ENCODE results near the gene EDN2.

The EDN2 gene

GRCh38 chr1:41480204-41481108, 4.0 kb downstream of the EDN2 start:
- no peak overlapping the region for H3K27ac ChIP-seq
- TF ChIP-seq, protein P1, sequence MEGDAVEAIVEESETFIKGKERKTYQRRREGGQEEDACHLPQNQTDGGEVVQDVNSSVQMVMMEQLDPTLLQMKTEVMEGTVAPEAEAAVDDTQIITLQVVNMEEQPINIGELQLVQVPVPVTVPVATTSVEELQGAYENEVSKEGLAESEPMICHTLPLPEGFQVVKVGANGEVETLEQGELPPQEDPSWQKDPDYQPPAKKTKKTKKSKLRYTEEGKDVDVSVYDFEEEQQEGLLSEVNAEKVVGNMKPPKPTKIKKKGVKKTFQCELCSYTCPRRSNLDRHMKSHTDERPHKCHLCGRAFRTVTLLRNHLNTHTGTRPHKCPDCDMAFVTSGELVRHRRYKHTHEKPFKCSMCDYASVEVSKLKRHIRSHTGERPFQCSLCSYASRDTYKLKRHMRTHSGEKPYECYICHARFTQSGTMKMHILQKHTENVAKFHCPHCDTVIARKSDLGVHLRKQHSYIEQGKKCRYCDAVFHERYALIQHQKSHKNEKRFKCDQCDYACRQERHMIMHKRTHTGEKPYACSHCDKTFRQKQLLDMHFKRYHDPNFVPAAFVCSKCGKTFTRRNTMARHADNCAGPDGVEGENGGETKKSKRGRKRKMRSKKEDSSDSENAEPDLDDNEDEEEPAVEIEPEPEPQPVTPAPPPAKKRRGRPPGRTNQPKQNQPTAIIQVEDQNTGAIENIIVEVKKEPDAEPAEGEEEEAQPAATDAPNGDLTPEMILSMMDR (conservative IDR thresholded peaks at IDR 0.05): no peak

- TF ChIP-seq, protein P1 (conservative IDR thresholded peaks at IDR 0.05): no peak
- H3K27ac ChIP-seq: no peak overlapping the region
Measured at GRCh38 chr1:41479808-41480160, 4.7 kb downstream of the EDN2 start.

GRCh38 chr1:41479000-41479807, 5.3 kb downstream of the EDN2 start:
- H3K27ac ChIP-seq: no peak overlapping the region
- TF ChIP-seq, protein P1 (conservative IDR thresholded peaks at IDR 0.05): no peak

DNA sequence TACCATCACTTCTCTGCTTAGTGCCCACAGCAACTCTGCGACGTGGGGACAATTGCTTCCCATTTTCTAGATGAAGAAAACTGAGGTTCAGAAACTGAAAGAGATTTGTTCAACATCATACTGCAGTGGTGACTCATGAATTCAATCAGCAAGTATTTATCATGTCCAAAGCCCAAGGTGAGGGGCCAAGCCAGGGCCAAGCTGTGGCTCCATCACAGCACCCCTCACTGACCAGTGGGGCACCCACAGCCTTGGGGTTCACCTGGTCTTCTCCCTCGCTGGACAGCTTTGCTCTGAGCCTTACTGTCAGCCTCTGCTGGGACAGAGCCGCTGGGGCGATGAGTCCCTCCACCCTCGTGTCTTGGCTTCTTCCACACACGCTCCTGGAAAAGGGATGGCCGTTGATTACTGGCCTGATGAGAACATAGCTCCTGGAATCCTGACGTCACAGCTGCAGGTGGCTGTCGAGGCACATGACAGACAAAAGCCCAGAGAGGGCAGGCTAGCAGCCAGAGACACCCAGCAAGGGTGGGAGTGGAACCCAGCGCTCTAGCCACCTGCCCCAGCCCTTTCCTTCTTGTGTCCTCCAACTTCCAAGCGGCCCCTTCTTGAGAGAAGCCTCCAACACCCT, 6.2 kb downstream of the EDN2 start:
- H3K27ac ChIP-seq: no peak overlapping the region
- TF ChIP-seq, protein P1 (conservative IDR thresholded peaks at IDR 0.05): no peak

DNA sequence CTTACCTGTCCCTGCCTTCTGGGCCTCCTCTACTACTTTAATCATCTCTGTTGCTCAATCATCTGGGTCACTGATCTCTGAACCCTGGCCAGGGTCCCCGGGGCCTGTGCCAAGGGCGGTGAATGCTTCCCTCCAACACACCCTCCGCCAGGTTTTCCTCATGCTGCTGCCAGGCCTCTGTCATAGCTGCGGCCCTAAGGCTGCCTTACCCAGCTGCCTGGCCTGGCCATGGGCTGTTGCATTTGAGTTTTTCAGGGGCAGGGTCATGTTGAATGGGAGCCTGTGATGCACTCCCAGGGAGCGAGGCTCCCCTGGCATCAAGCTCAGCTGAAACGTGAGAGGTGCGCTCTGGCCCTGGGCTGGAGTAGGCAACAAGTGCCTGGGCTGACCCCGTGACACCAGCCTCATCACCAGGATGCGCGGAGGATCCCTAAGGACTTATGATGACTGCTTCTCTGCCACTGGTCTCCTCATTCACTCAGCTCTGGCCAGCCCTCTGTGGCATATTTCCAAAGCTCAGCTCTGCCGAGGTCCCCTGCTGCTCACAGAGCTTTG, 7.6 kb downstream of the EDN2 start:
- H3K27ac ChIP-seq: no peak overlapping the region
- TF ChIP-seq, protein P1 (conservative IDR thresholded peaks at IDR 0.05): no peak

GRCh38 chr1:41475859-41476567, 8.5 kb downstream of the EDN2 start:
- TF ChIP-seq, protein P1 (conservative IDR thresholded peaks at IDR 0.05): 0 out of 2 replicates have a peak, but pooled peaks have one; percentile 21
- no peak overlapping the region for H3K27ac ChIP-seq

Data from VCaP (cell line).